GM12878 (cell line): ENCODE measurements around the gene C11orf16. TPM values are rescaled to one million over a fixed set of nuclear protein-coding genes. Genes with fewer than 3 reads are reported as not detected.

Experiments
- BCL3 ChIP-seq: IDR thresholded peaks from 2 replicates; pipeline ENCODE4 v1.6.1; 2011; ENCODE audit warnings: borderline replicate concordance, low read depth, mild to moderate bottlenecking, moderate library complexity, low read length; ENCODE audit not compliant: insufficient read depth, poor library complexity, severe bottlenecking
- BMI1 ChIP-seq: fragments of 450-650 bp; IDR thresholded peaks from 2 replicates; pipeline ENCODE4 v1.6.1; 2016; ENCODE audit warnings: mild to moderate bottlenecking, moderate library complexity, borderline replicate concordance
- CTCF ChIP-seq, 3 experiments: IDR thresholded peaks in 2 of 3; conservative IDR thresholded peaks in 1 of 3; 2 replicates each; pipeline ENCODE4 v1.5.1; 2011; ENCODE audit warnings: low read depth in 3 of 3, low read length in 3 of 3, mild to moderate bottlenecking in 3 of 3, control low read depth in 2 of 3, moderate library complexity in 2 of 3, inconsistent platforms in 1 of 3, mixed read lengths in 1 of 3; ENCODE audit not compliant: control insufficient read depth in 2 of 3, insufficient read depth in 1 of 3; ENCODE audit errors: extremely low read depth in 1 of 3
- E2F8 ChIP-seq: fragments of 450-650 bp; IDR thresholded peaks from 2 replicates; pipeline ENCODE4 v1.6.1; 2018; ENCODE audit warnings: mild to moderate bottlenecking, low read depth, moderate library complexity; ENCODE audit not compliant: partially characterized antibody
- ETV6 ChIP-seq, 2 experiments: fragments of 450-650 bp in 1 of 2; IDR thresholded peaks in 1 of 2; conservative IDR thresholded peaks in 1 of 2; 2 replicates each; pipeline ENCODE4 v1.6.1; 2014; ENCODE audit warnings: antibody characterized with exemption in 1 of 2, borderline replicate concordance in 1 of 2, low read depth in 1 of 2, mild to moderate bottlenecking in 1 of 2, moderate library complexity in 1 of 2
- KDM1A ChIP-seq: fragments of 200-600 bp; sonication (generic); IDR thresholded peaks from 2 replicates; pipeline ENCODE4 v1.6.1; 2016; ENCODE audit warnings: borderline replicate concordance
- MYC ChIP-seq: IDR thresholded peaks from 2 replicates; pipeline ENCODE4 v1.6.1; 2011; ENCODE audit warnings: mild to moderate bottlenecking, low read length, moderate library complexity, inconsistent platforms; ENCODE audit not compliant: insufficient read depth, insufficient replicate concordance, insufficient read length, severe bottlenecking
- NKRF ChIP-seq: fragments of 450-650 bp; conservative IDR thresholded peaks from 2 replicates; pipeline ENCODE4 v1.6.1; 2017; ENCODE audit warnings: mild to moderate bottlenecking, moderate library complexity
- PKNOX1 ChIP-seq: fragments of 450-650 bp; IDR thresholded peaks from 2 replicates; pipeline ENCODE4 v1.6.1; 2016; ENCODE audit warnings: mild to moderate bottlenecking
- POU2F2 ChIP-seq: IDR thresholded peaks from 3 replicates; pipeline ENCODE4 v1.6.1; 2011; ENCODE audit warnings: low read depth, mild to moderate bottlenecking, low read length, borderline replicate concordance
- SREBF2 ChIP-seq: IDR thresholded peaks from 2 replicates; pipeline ENCODE4 v1.6.1; 2012; ENCODE audit warnings: mild to moderate bottlenecking, low read length
- SUZ12 ChIP-seq: fragments of 200-600 bp; sonication (generic); IDR thresholded peaks from one replicate; pipeline ENCODE4 v1.6.1; 2018; ENCODE audit warnings: antibody characterized with exemption, mild to moderate bottlenecking; ENCODE audit not compliant: unreplicated experiment
- ZBTB11 ChIP-seq: fragments of 450-650 bp; formaldehyde crosslinking; IDR thresholded peaks from 2 replicates; pipeline ENCODE4 v1.5.0; 2022; ENCODE audit warnings: mild to moderate bottlenecking, missing genetic modification characterization
- ZSCAN29 ChIP-seq: fragments of 450-650 bp; IDR thresholded peaks from 2 replicates; pipeline ENCODE4 v1.6.1; 2017; ENCODE audit warnings: mild to moderate bottlenecking, moderate library complexity
- polyA plus RNA-seq, 11 experiments: library from polyadenylated mRNA; depleted of rRNA in 4 of 11; unstranded in 6 of 11; stranded (reverse) in 5 of 11; fragments of >200 nt; fragmentation: Nextera tagmentation in 4 of 11; fragmentation: Illumina TruSeq in 1 of 11; extraction: Ambion mirVana in 4 of 11; extraction: Trizol in 1 of 11; gene quantifications; 1 replicate in 1 of 11; 2 replicates in 10 of 11; pipeline versions ENCODE4 v1.2.1 to v1.2.3, GENCODE V29; 2011 to 2016; ENCODE audit warnings: inconsistent platforms in 2 of 11, missing spikeins in 2 of 11, low read depth in 1 of 11
- total RNA-seq, 4 experiments: library from RNA; depleted of rRNA in 3 of 4; stranded (reverse); fragments of >200 nt in 3 of 4; fragmentation: Illumina TruSeq in 1 of 4; extraction: Trizol in 1 of 4; gene quantifications; 2 replicates each; pipeline versions ENCODE4 v1.2.1 to v1.2.3, GENCODE V29; 2013 to 2021

The C11orf16 gene
- total and polyA plus RNA-seq, 10 of the 15 experiments (the other 5 are each of a cell fraction or from before 2014, with no cell fraction given): 0.05 to 0.39 (median 0.32) TPM; not detected in 7

- no peak for TF ChIP-seq BCL3
- no peak for TF ChIP-seq SUZ12
- TF ChIP-seq MYC: no peak
- TF ChIP-seq KDM1A: no peak
- no peak for TF ChIP-seq ZBTB11 (CRISPR knock-in tag)
- 0 out of 2 replicates have a peak, but pooled peaks have one; percentile 35 for TF ChIP-seq NKRF
- no peak for TF ChIP-seq ZSCAN29
- peak; percentile 45; the same call in 1 of the 3 replicates for TF ChIP-seq POU2F2
- TF ChIP-seq BMI1: no peak
- peak; percentile 80 to 83 (median 83) for TF ChIP-seq CTCF (IDR thresholded peaks at IDR 0.05 in 2 of 3, conservative IDR thresholded peaks at IDR 0.05 in 1 of 3; ENCODE audit: control insufficient read depth in 2 of 3, extremely low read depth in 1 of 3, insufficient read depth in 1 of 3, low read depth in 3 of 3, low read length in 3 of 3)
- no peak for TF ChIP-seq SREBF2
- TF ChIP-seq ETV6 (conservative IDR thresholded peaks at IDR 0.05 in 1 of 2, IDR thresholded peaks at IDR 0.05 in 1 of 2; ENCODE audit: borderline replicate concordance in 1 of 2, low read depth in 1 of 2): 0 out of 4 replicates have a peak, but pooled peaks of 1 of the 2 experiments have one; percentile 30
- no peak for TF ChIP-seq E2F8
- TF ChIP-seq PKNOX1: no peak
These were observed 18.6 kb downstream of the C11orf16 start (continued) for GRCh38 chr11:8913961-8914660.
